Ovary (tissue), 3 donors: ENCODE data around the gene PTGES3L.

Experiments used
- CTCF ChIP-seq, 3 donors: fragments of 450-650 bp in 2 of 3; fragments of 200-600 bp in 1 of 3; IDR thresholded peaks; one replicate each; pipeline versions ENCODE4 v1.5.1 to v1.8.0; 2016 to 2022; ENCODE audit warnings: antibody characterized with exemption in 3 of 3, mild to moderate bottlenecking in 1 of 3
- POLR2A ChIP-seq: fragments of 450-650 bp; IDR thresholded peaks from one replicate; pipeline ENCODE4 v1.6.1; 2017; ENCODE audit warnings: antibody characterized with exemption, mild to moderate bottlenecking, moderate library complexity
- donor health status: DM: no; HTN: no; CAD: no.

- no peak for TF ChIP-seq CTCF (IDR thresholded peaks at IDR 0.05)
- peak; percentile 44 for TF ChIP-seq POLR2A
These were observed 41.2 kb upstream of the PTGES3L start for GRCh38 chr17:43020789-43021740.
